Left ventricle myocardium inferior (tissue), 1 donor: Measurements from ENCODE around the gene TBCD. TPM values are rescaled to one million over a fixed set of nuclear protein-coding genes. Genes with fewer than 3 reads are reported as not detected.

Experiments used
- DNase-seq: peaks from one replicate; pipeline ENCODE4 v3.0.0-alpha.2; 2020
- H3K27ac ChIP-seq: fragments of 200-600 bp; replicated peaks from 2 replicates; pipeline ENCODE4 v1.8.0; 2021
- H3K27me3 ChIP-seq: fragments of 200-600 bp; 2 replicates; pipeline ENCODE4 v1.8.0; 2021; ENCODE audit warnings: low read depth
- H3K36me3 ChIP-seq: fragments of 200-600 bp; 2 replicates; pipeline ENCODE4 v1.8.0; 2021
- H3K4me1 ChIP-seq: fragments of 200-600 bp; 2 replicates; pipeline ENCODE4 v1.8.0; 2021
- H3K4me3 ChIP-seq: fragments of 200-600 bp; 2 replicates; pipeline ENCODE4 v1.8.0; 2021; ENCODE audit warnings: mild to moderate bottlenecking, moderate library complexity
- H3K9me3 ChIP-seq: fragments of 200-600 bp; replicated peaks from 2 replicates; pipeline ENCODE4 v1.8.0; 2021
- CTCF ChIP-seq: fragments of 200-600 bp; IDR thresholded peaks from 2 replicates; pipeline ENCODE4 v1.8.0; 2021; ENCODE audit warnings: antibody characterized with exemption, mild to moderate bottlenecking, borderline replicate concordance
- intact Hi-C: fragments of 100-400 bp; cut with micrococcal nuclease; formaldehyde crosslinking; loops from one replicate; pipeline ENCODE4 v1.11.0; 2022
- total RNA-seq: library from RNA; stranded (reverse); fragmentation: NEBNext Ultra II Directional; extraction: Animal tissue kit (Norgen Biotek cat#: 25700); gene quantifications from one replicate; pipeline ENCODE4 v1.2.1, GENCODE V29; 2021
- donor health status: DM: no; HTN: yes; CAD: no; lungs with severe emphysema.

The TBCD gene
- total RNA-seq, 1 donor from 2014 or later, result 48.0 TPM

- Histone ChIP-seq H3K4me1 (peaks cover 71% of the 10 kb centered on the region), H3K27me3 (no peaks in the 10 kb centered on the region), H3K9me3 (no peaks in the 10 kb centered on the region), H3K27ac (peak overlapping the region; percentile 59), H3K36me3 (no peaks in the 10 kb centered on the region), H3K4me3 (no peak overlapping the region)
- intact Hi-C loops, result no loop called here
- TF ChIP-seq CTCF, result no peak
- no peak for DNase-seq
Observed at GRCh38 chr17:82889496-82890338, 137.9 kb downstream of the TBCD start.

GRCh38 chr17:82890339-82890730 lies 138.5 kb downstream of the TBCD start:
- no peak for DNase-seq
- H3K27ac ChIP-seq, result peak overlapping the region; percentile 59
- TF ChIP-seq CTCF, result no peak
- intact Hi-C loops, result no loop called here
- H3K36me3 ChIP-seq, result no peaks in the 10 kb centered on the region
- H3K9me3 ChIP-seq, result no peaks in the 10 kb centered on the region
- no peak overlapping the region for H3K4me3 ChIP-seq
- H3K4me1 ChIP-seq, result peaks cover 65% of the 10 kb centered on the region
- H3K27me3 ChIP-seq, result no peaks in the 10 kb centered on the region

GRCh38 chr17:82890926-82891678 lies 139.2 kb downstream of the TBCD start:
- DNase-seq, result no peak
- Histone ChIP-seq H3K36me3 (no peaks in the 10 kb centered on the region), H3K4me1 (peaks cover 57% of the 10 kb centered on the region), H3K27ac (peak overlapping the region; percentile 59), H3K9me3 (no peaks in the 10 kb centered on the region), H3K4me3 (no peak overlapping the region), H3K27me3 (no peaks in the 10 kb centered on the region)
- intact Hi-C loops, result no loop called here
- no peak for TF ChIP-seq CTCF

- no peak for DNase-seq
- no peaks in the 10 kb centered on the region for H3K36me3 ChIP-seq
- H3K4me1 ChIP-seq, result peaks cover 55% of the 10 kb centered on the region
- H3K9me3 ChIP-seq, result no peaks in the 10 kb centered on the region
- no peak overlapping the region for H3K27ac ChIP-seq
- TF ChIP-seq CTCF, result no peak
- no peak overlapping the region for H3K4me3 ChIP-seq
- no peaks in the 10 kb centered on the region for H3K27me3 ChIP-seq
- intact Hi-C loops, result no loop called here
Observed at GRCh38 chr17:82891911-82892310, 140.0 kb downstream of the TBCD start.

GRCh38 chr17:82892899-82893565 lies 141.2 kb downstream of the TBCD start:
- peak; percentile 53 for DNase-seq
- Histone ChIP-seq H3K36me3 (no peaks in the 10 kb centered on the region), H3K27me3 (no peaks in the 10 kb centered on the region), H3K9me3 (no peaks in the 10 kb centered on the region), H3K27ac (peak overlapping the region; percentile 0), H3K4me3 (no peak overlapping the region), H3K4me1 (peaks cover 55% of the 10 kb centered on the region)
- intact Hi-C loops, result no loop called here
- no peak for TF ChIP-seq CTCF
